Measurements from ENCODE around the gene KMT2B.

DNA sequence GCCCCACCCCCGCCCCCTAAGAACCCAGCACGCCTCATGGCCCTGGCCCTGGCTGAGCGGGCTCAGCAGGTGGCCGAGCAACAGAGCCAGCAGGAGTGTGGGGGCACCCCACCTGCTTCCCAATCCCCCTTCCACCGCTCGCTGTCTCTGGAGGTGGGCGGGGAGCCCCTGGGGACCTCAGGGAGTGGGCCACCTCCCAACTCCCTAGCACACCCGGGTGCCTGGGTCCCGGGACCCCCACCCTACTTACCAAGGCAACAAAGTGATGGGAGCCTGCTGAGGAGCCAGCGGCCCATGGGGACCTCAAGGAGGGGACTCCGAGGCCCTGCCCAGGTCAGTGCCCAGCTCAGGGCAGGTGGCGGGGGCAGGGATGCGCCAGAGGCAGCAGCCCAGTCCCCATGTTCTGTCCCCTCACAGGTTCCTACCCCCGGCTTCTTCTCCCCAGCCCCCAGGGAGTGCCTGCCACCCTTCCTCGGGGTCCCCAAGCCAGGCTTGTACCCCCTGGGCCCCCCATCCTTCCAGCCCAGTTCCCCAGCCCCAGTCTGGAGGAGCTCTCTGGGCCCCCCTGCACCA lies 69.5 kb downstream of the KMT2B start:
- TF ChIP-seq NFYB (CRISPR knock-in tag; conservative IDR thresholded peaks at IDR 0.05; ENCODE audit: low read depth) (no peak), SMAD3 (CRISPR knock-in tag; IDR thresholded peaks at IDR 0.05; ENCODE audit: borderline replicate concordance) (no peak), GABPB1 (CRISPR knock-in tag; IDR thresholded peaks at IDR 0.05) (no peak), ZNF263 (CRISPR knock-in tag; IDR thresholded peaks at IDR 0.05; ENCODE audit: low read depth) (no peak), ZNF232 (CRISPR knock-in tag; IDR thresholded peaks at IDR 0.05) (no peak)
- TF ChIP-seq, protein P1, sequence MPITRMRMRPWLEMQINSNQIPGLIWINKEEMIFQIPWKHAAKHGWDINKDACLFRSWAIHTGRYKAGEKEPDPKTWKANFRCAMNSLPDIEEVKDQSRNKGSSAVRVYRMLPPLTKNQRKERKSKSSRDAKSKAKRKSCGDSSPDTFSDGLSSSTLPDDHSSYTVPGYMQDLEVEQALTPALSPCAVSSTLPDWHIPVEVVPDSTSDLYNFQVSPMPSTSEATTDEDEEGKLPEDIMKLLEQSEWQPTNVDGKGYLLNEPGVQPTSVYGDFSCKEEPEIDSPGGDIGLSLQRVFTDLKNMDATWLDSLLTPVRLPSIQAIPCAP (CRISPR knock-in tag; IDR thresholded peaks at IDR 0.05), result no peak
- TF ChIP-seq, protein P2, sequence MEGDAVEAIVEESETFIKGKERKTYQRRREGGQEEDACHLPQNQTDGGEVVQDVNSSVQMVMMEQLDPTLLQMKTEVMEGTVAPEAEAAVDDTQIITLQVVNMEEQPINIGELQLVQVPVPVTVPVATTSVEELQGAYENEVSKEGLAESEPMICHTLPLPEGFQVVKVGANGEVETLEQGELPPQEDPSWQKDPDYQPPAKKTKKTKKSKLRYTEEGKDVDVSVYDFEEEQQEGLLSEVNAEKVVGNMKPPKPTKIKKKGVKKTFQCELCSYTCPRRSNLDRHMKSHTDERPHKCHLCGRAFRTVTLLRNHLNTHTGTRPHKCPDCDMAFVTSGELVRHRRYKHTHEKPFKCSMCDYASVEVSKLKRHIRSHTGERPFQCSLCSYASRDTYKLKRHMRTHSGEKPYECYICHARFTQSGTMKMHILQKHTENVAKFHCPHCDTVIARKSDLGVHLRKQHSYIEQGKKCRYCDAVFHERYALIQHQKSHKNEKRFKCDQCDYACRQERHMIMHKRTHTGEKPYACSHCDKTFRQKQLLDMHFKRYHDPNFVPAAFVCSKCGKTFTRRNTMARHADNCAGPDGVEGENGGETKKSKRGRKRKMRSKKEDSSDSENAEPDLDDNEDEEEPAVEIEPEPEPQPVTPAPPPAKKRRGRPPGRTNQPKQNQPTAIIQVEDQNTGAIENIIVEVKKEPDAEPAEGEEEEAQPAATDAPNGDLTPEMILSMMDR (IDR thresholded peaks at IDR 0.05), result no peak
- TF ChIP-seq, protein P3, sequence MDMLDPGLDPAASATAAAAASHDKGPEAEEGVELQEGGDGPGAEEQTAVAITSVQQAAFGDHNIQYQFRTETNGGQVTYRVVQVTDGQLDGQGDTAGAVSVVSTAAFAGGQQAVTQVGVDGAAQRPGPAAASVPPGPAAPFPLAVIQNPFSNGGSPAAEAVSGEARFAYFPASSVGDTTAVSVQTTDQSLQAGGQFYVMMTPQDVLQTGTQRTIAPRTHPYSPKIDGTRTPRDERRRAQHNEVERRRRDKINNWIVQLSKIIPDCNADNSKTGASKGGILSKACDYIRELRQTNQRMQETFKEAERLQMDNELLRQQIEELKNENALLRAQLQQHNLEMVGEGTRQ (CRISPR knock-in tag; IDR thresholded peaks at IDR 0.05), result no peak
